H9 (cell line): ENCODE results near the gene MACROD1. TPM values are rescaled to one million over a fixed set of nuclear protein-coding genes. Genes with fewer than 3 reads are reported as not detected.

Experiments
- DNase-seq: peaks from one replicate; pipeline ENCODE4 v3.0.0-alpha.2; 2017
- H2AFZ ChIP-seq: one replicate; pipeline ENCODE4 v1.6.1; 2013; ENCODE audit warnings: mild to moderate bottlenecking, low read length, control low read depth, moderate library complexity
- H2AK5ac ChIP-seq: 2 replicates; pipeline ENCODE4 v1.6.1; 2013; ENCODE audit warnings: low read length, control low read depth, mixed read lengths; ENCODE audit not compliant: insufficient read length
- H2BK120ac ChIP-seq: one replicate; pipeline ENCODE4 v1.6.1; 2013; ENCODE audit warnings: low read depth, mild to moderate bottlenecking, low read length, control low read depth, inconsistent platforms; ENCODE audit not compliant: poor library complexity, severe bottlenecking
- H2BK12ac ChIP-seq: 2 replicates; pipeline ENCODE4 v1.6.1; 2013; ENCODE audit warnings: low read length, control low read depth, mixed read lengths, low read depth; ENCODE audit not compliant: insufficient read length
- H2BK15ac ChIP-seq: 2 replicates; pipeline ENCODE4 v1.6.1; 2013; ENCODE audit warnings: low read depth, low read length, control low read depth
- H2BK20ac ChIP-seq: one replicate; pipeline ENCODE4 v1.6.1; 2013; ENCODE audit warnings: low read depth, mild to moderate bottlenecking, low read length, control low read depth, inconsistent platforms; ENCODE audit not compliant: poor library complexity, severe bottlenecking
- H2BK5ac ChIP-seq: 2 replicates; pipeline ENCODE4 v1.6.1; 2013; ENCODE audit warnings: low read length, control low read depth, mixed read lengths; ENCODE audit not compliant: insufficient read length
- H3K14ac ChIP-seq: 2 replicates; pipeline ENCODE4 v1.6.1; 2013; ENCODE audit warnings: low read length, control low read depth; ENCODE audit not compliant: insufficient read depth
- H3K18ac ChIP-seq: 2 replicates; pipeline ENCODE4 v1.6.1; 2013; ENCODE audit warnings: low read depth, mild to moderate bottlenecking, mixed read lengths, low read length, control low read depth; ENCODE audit not compliant: insufficient read length
- H3K23ac ChIP-seq: 2 replicates; pipeline ENCODE4 v1.6.1; 2013; ENCODE audit warnings: low read length, control low read depth, mixed read lengths, low read depth; ENCODE audit not compliant: insufficient read length
- H3K23me2 ChIP-seq: 2 replicates; pipeline ENCODE4 v1.6.1; 2013; ENCODE audit warnings: low read depth, mild to moderate bottlenecking, mixed read lengths, low read length, control low read depth; ENCODE audit not compliant: insufficient read length, poor library complexity, severe bottlenecking
- H3K27ac ChIP-seq: 2 replicates; pipeline ENCODE4 v1.5.1; 2013; ENCODE audit warnings: low read length, control low read depth, mixed read lengths, low read depth; ENCODE audit not compliant: insufficient read length
- H3K27me3 ChIP-seq: 2 replicates; pipeline ENCODE4 v1.6.1; 2013; ENCODE audit warnings: low read length, control low read depth, inconsistent platforms; ENCODE audit not compliant: insufficient read depth
- H3K4ac ChIP-seq: 2 replicates; pipeline ENCODE4 v1.6.1; 2013; ENCODE audit warnings: low read depth, mild to moderate bottlenecking, control low read depth, inconsistent platforms, low read length, moderate library complexity
- H3K4me1 ChIP-seq: 2 replicates; pipeline ENCODE4 v1.6.1; 2013; ENCODE audit warnings: low read length, control low read depth, inconsistent platforms; ENCODE audit not compliant: insufficient read depth
- H3K4me2 ChIP-seq: 2 replicates; pipeline ENCODE4 v1.6.1; 2013; ENCODE audit warnings: low read length, control low read depth, mixed read lengths; ENCODE audit not compliant: insufficient read length, insufficient read depth
- H3K56ac ChIP-seq: 2 replicates; pipeline ENCODE4 v1.6.1; 2013; ENCODE audit warnings: low read depth, mild to moderate bottlenecking, mixed read lengths, low read length, control low read depth; ENCODE audit not compliant: insufficient read length
- H3K79me1 ChIP-seq: 2 replicates; pipeline ENCODE4 v1.6.1; 2013; ENCODE audit warnings: low read depth, mild to moderate bottlenecking, moderate library complexity, low read length, control low read depth, inconsistent platforms; ENCODE audit not compliant: insufficient read depth, poor library complexity, severe bottlenecking
- H3K79me2 ChIP-seq: 2 replicates; pipeline ENCODE4 v1.6.1; 2013; ENCODE audit warnings: low read length, control low read depth, inconsistent platforms; ENCODE audit not compliant: insufficient read depth
- H3K9ac ChIP-seq: 2 replicates; pipeline ENCODE4 v1.6.1; 2013; ENCODE audit warnings: low read length, control low read depth, mixed read lengths; ENCODE audit not compliant: insufficient read length; ENCODE audit errors: extremely low read depth
- H3K9me3 ChIP-seq: one replicate; pipeline ENCODE4 v1.6.1; 2013; ENCODE audit warnings: low read depth, low read length, inconsistent platforms; ENCODE audit not compliant: control insufficient read depth
- H3T11ph ChIP-seq: one replicate; pipeline ENCODE4 v1.6.1; 2013; ENCODE audit warnings: mild to moderate bottlenecking, low read length, control low read depth, inconsistent platforms
- H4K20me1 ChIP-seq: one replicate; pipeline ENCODE4 v1.6.1; 2013; ENCODE audit not compliant: control insufficient read depth, insufficient read length, insufficient read depth
- H4K5ac ChIP-seq: 2 replicates; pipeline ENCODE4 v1.6.1; 2013; ENCODE audit warnings: low read depth, mild to moderate bottlenecking, mixed read lengths, low read length, control low read depth; ENCODE audit not compliant: insufficient read length
- H4K8ac ChIP-seq: replicated peaks from 2 replicates; pipeline ENCODE4 v1.6.1; 2013; ENCODE audit warnings: low read length, control low read depth, mixed read lengths, low read depth; ENCODE audit not compliant: insufficient read length
- H4K91ac ChIP-seq: 2 replicates; pipeline ENCODE4 v1.6.1; 2013; ENCODE audit warnings: low read depth, mild to moderate bottlenecking, moderate library complexity, mixed read lengths, low read length, control low read depth; ENCODE audit not compliant: insufficient read length
- H3K27ac Mint-ChIP-seq, 3 experiments: 2 replicates in 2 of 3; 3 replicates in 1 of 3; pipeline ENCODE4 v1.8.0; 2020 to 2021; ENCODE audit warnings: mixed read lengths in 3 of 3, mild to moderate bottlenecking in 1 of 3, moderate library complexity in 1 of 3
- H3K27me3 Mint-ChIP-seq: 2 replicates; pipeline ENCODE4 v1.8.0; 2021; ENCODE audit warnings: low read depth, mild to moderate bottlenecking, moderate library complexity, mixed read lengths
- H3K36me3 Mint-ChIP-seq, 3 experiments: 2 replicates in 2 of 3; 3 replicates in 1 of 3; pipeline ENCODE4 v1.8.0; 2020 to 2021; ENCODE audit warnings: low read depth in 3 of 3, mixed read lengths in 3 of 3; ENCODE audit not compliant: insufficient read depth in 1 of 3
- H3K4me1 Mint-ChIP-seq, 2 experiments: 2 replicates each; pipeline ENCODE4 v1.8.0; 2020; ENCODE audit warnings: mixed read lengths in 2 of 2
- H3K4me3 Mint-ChIP-seq, 2 experiments: 2 replicates in 1 of 2; 3 replicates in 1 of 2; pipeline ENCODE4 v1.8.0; 2020 to 2021; ENCODE audit warnings: mild to moderate bottlenecking in 2 of 2, mixed read lengths in 2 of 2, moderate library complexity in 1 of 2
- H3K9me3 Mint-ChIP-seq, 2 experiments: 2 replicates in 1 of 2; 3 replicates in 1 of 2; pipeline ENCODE4 v1.8.0; 2020; ENCODE audit warnings: mild to moderate bottlenecking in 2 of 2, mixed read lengths in 2 of 2, moderate library complexity in 1 of 2
- WGBS: extraction: QIAGEN DNeasy Blood & Tissue Kit; methylation state at CpG from one replicate; pipeline ENCODE4 v1.1.7; 2013; ENCODE audit warnings: missing lambda C conversion rate, low lambda C conversion rate, mixed read lengths; ENCODE audit not compliant: insufficient read length; ENCODE audit errors: extremely low coverage; 5-methylcytosine and 5-hydroxymethylcytosine counted together
- total RNA-seq: library from RNA; stranded (reverse); gene quantifications from 2 replicates; pipeline ENCODE4 v1.2.1, GENCODE V29; 2021
- TF ChIP-seq, protein P1 (sequence below): fragments of 200-600 bp; sonication (generic); conservative IDR thresholded peaks from 3 replicates; pipeline ENCODE4 v1.8.0; 2021; ENCODE audit warnings: antibody characterized with exemption, mild to moderate bottlenecking

The MACROD1 gene
- total RNA-seq, 1 experiment from 2014 or later: 21.2 TPM

DNA sequence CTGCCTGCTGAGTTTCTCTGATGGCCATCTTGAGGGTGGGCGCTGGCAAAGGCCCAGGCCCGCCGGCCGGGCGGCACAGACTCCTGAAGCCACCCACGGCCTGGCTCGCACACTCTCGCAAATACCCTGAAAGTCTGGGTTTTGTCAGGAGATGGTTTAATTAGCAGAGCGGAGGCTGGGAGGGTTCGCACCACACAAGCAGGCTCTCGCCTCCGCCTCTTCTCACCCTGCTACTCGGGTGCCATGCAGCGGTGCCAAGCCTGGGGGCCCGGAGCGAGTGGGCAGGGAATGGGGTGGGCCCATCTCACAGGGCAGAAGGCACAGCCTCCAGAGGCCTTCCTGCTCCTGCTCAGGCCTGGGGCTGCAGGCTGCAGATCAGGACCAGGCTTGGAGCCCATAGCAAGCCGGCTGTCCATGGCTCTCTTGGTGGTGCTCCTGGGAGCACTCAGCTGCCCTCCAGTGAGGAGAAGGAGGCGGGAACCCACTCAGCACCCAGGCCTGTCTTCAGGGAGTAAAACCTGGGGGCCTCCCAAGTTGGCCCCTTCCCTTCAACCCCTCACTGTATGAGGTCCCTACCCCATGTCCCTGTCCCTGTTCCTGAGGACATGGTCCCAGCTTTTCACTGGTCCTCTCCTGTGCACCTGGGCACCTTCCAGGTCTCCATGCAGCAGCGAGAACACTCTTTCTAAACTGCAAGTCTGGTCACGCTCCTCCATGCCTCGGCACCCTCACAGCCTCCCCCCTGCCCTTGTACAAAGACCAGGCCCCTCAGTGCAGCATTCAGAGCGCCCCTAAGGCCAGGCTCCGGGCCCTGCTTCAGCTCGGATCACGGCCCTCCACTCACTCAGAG, 68.2 kb downstream of the MACROD1 start:
- H3K4ac ChIP-seq: no peak overlapping the region
- H3K79me2 ChIP-seq: no peaks in the 10 kb centered on the region
- H3K79me1 ChIP-seq: no peaks in the 10 kb centered on the region
- H3K4me3 Mint-ChIP-seq: no peak overlapping the region
- peaks cover 83% of the 10 kb centered on the region for H3K27me3 Mint-ChIP-seq
- WGBS: no CpG with 5 or more reads among the region's 25 CpGs
- no peaks in the 10 kb centered on the region for H4K20me1 ChIP-seq
- H2BK20ac ChIP-seq: no peak overlapping the region
- H3K27me3 ChIP-seq: peaks cover 4% of the 10 kb centered on the region; the same call in 1 of the 2 replicates
- no peak overlapping the region for H3T11ph ChIP-seq
- H2AFZ ChIP-seq: no peak overlapping the region
- TF ChIP-seq, protein P1, sequence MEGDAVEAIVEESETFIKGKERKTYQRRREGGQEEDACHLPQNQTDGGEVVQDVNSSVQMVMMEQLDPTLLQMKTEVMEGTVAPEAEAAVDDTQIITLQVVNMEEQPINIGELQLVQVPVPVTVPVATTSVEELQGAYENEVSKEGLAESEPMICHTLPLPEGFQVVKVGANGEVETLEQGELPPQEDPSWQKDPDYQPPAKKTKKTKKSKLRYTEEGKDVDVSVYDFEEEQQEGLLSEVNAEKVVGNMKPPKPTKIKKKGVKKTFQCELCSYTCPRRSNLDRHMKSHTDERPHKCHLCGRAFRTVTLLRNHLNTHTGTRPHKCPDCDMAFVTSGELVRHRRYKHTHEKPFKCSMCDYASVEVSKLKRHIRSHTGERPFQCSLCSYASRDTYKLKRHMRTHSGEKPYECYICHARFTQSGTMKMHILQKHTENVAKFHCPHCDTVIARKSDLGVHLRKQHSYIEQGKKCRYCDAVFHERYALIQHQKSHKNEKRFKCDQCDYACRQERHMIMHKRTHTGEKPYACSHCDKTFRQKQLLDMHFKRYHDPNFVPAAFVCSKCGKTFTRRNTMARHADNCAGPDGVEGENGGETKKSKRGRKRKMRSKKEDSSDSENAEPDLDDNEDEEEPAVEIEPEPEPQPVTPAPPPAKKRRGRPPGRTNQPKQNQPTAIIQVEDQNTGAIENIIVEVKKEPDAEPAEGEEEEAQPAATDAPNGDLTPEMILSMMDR: no peak
- no peak overlapping the region for H3K23ac ChIP-seq
- H3K4me1 ChIP-seq: no peaks in the 10 kb centered on the region
- H3K4me1 Mint-ChIP-seq: peaks cover 14 to 33% of the 10 kb centered on the region in 2 experiments
- H3K14ac ChIP-seq: no peak overlapping the region; the same call in 1 of the 2 replicates
- no peak overlapping the region for H2BK5ac ChIP-seq
- no peak overlapping the region for H3K4me2 ChIP-seq
- no peak overlapping the region for H3K27ac Mint-ChIP-seq
- no peaks in the 10 kb centered on the region; a peak in 1 of 5 replicates for H3K9me3 Mint-ChIP-seq
- no peak overlapping the region for H3K27ac ChIP-seq
- no peak overlapping the region for H2BK120ac ChIP-seq
- H2BK15ac ChIP-seq: no peak overlapping the region
- no peak overlapping the region for H3K56ac ChIP-seq
- no peak for DNase-seq
- no peak overlapping the region for H2AK5ac ChIP-seq
- no peak overlapping the region for H3K9ac ChIP-seq
- no peak overlapping the region for H4K5ac ChIP-seq
- no peak overlapping the region for H3K18ac ChIP-seq
- no peak overlapping the region for H4K91ac ChIP-seq
- no peaks in the 10 kb centered on the region for H3K9me3 ChIP-seq
- no peaks in the 10 kb centered on the region for H3K23me2 ChIP-seq
- H3K36me3 Mint-ChIP-seq: no peaks in the 10 kb centered on the region
- H4K8ac ChIP-seq: no peak overlapping the region
- H2BK12ac ChIP-seq: no peak overlapping the region
